H1 (cell line): ENCODE measurements around the gene LARP1. TPM values are rescaled to one million over a fixed set of nuclear protein-coding genes. Genes with fewer than 3 reads are reported as not detected.

Experiments used
- CTCF ChIA-PET: fragments of 300-600 bp; sonication (Branson Sonifier 250); formaldehyde crosslinking; loops from one replicate; lab custom pipeline; 2021; ENCODE audit not compliant: partially characterized antibody; lab: Charles Lee
- POLR2A ChIA-PET: fragments of 300-600 bp; sonication (Branson Sonifier 250); formaldehyde crosslinking; loops from one replicate; lab custom pipeline; 2021; ENCODE audit warnings: inconsistent platforms; ENCODE audit not compliant: partially characterized antibody; lab: Charles Lee
- DNase-seq, 2 experiments: peaks; one replicate each; pipeline versions ENCODE4 v3.0.0 to v3.0.0-alpha.2; 2010 to 2022; ENCODE audit warnings: low spot score in 2 of 2, low read depth in 1 of 2, mixed read lengths in 1 of 2
- FAIRE-seq: peaks from 2 replicates; lab custom pipeline; 2011; peaks lifted over from hg19 to GRCh38; lab: Jason Lieb, UNC
- H2AFZ ChIP-seq: 2 replicates; pipeline ENCODE4 v1.8.1; 2012; ENCODE audit warnings: low read length, inconsistent platforms
- H2AK5ac ChIP-seq: 2 replicates; pipeline ENCODE4 v1.6.1; 2013; ENCODE audit warnings: low read depth, low read length
- H2BK120ac ChIP-seq: replicated peaks from 2 replicates; pipeline ENCODE3; 2013; ENCODE audit warnings: low read depth, low read length, inconsistent platforms
- H2BK12ac ChIP-seq: 2 replicates; pipeline ENCODE4 v1.6.1; 2013; ENCODE audit warnings: low read depth, low read length
- H2BK15ac ChIP-seq: 2 replicates; pipeline ENCODE4 v1.6.1; 2013; ENCODE audit warnings: low read length
- H2BK20ac ChIP-seq: 2 replicates; pipeline ENCODE4 v1.6.1; 2013; ENCODE audit warnings: low read length
- H2BK5ac ChIP-seq: 2 replicates; pipeline ENCODE4 v1.6.1; 2013; ENCODE audit warnings: low read depth, low read length
- H3K14ac ChIP-seq: 2 replicates; pipeline ENCODE4 v1.6.1; 2013; ENCODE audit warnings: inconsistent platforms; ENCODE audit not compliant: insufficient read length
- H3K18ac ChIP-seq: 2 replicates; pipeline ENCODE4 v1.6.1; 2013; ENCODE audit warnings: low read length; ENCODE audit errors: extremely low read depth
- H3K23ac ChIP-seq: 2 replicates; pipeline ENCODE4 v1.6.1; 2013; ENCODE audit warnings: inconsistent platforms; ENCODE audit not compliant: insufficient read length
- H3K23me2 ChIP-seq: 2 replicates; pipeline ENCODE4 v1.6.1; 2013; ENCODE audit warnings: low read depth, low read length
- H3K27ac ChIP-seq: 2 replicates; pipeline ENCODE4 v1.6.1; 2011; ENCODE audit warnings: low read depth, low read length, inconsistent platforms
- H3K27me3 ChIP-seq, 4 experiments: replicated peaks in 1 of 4; 1 replicate in 1 of 4; 2 replicates in 3 of 4; pipeline versions ENCODE4 v1.6.1 to v1.8.1; 2011 to 2013; ENCODE audit warnings: low read length in 3 of 4, mild to moderate bottlenecking in 3 of 4, inconsistent platforms in 2 of 4, mixed read lengths in 2 of 4, moderate library complexity in 1 of 4; ENCODE audit not compliant: control insufficient read depth in 3 of 4, insufficient read depth in 3 of 4; ENCODE audit errors: extremely low read depth in 1 of 4
- H3K36me3 ChIP-seq, 4 experiments: 2 replicates each; pipeline versions ENCODE4 v1.6.1 to v1.8.1; 2011 to 2013; ENCODE audit warnings: mild to moderate bottlenecking in 4 of 4, low read length in 3 of 4, moderate library complexity in 2 of 4, control low read depth in 1 of 4, inconsistent platforms in 1 of 4; ENCODE audit not compliant: insufficient read depth in 4 of 4, control insufficient read depth in 2 of 4
- H3K4ac ChIP-seq: replicated peaks from 2 replicates; pipeline ENCODE3; 2013; ENCODE audit warnings: low read length, low read depth, mixed read lengths, inconsistent platforms; ENCODE audit not compliant: insufficient read length
- H3K4me1 ChIP-seq, 4 experiments: replicated peaks in 1 of 4; 1 replicate in 1 of 4; 2 replicates in 3 of 4; pipeline versions ENCODE4 v1.6.1 to v1.8.1; 2011 to 2013; ENCODE audit warnings: low read length in 3 of 4, inconsistent platforms in 2 of 4, mixed read lengths in 1 of 4; ENCODE audit not compliant: insufficient read depth in 4 of 4, control insufficient read depth in 3 of 4
- H3K4me2 ChIP-seq, 2 experiments: 2 replicates each; pipeline versions ENCODE4 v1.6.1 to v1.8.1; 2011 to 2013; ENCODE audit warnings: low read depth in 2 of 2, low read length in 2 of 2, control low read depth in 1 of 2, inconsistent platforms in 1 of 2, mild to moderate bottlenecking in 1 of 2; ENCODE audit not compliant: insufficient read depth in 1 of 2
- H3K4me3 ChIP-seq, 4 experiments: fragments of 200-600, 300-600 bp in 1 of 4; sonication (generic), shearing (Covaris generic), sonication (Bioruptor Twin) in 1 of 4; 2 replicates each; pipeline versions ENCODE4 v1.5.1 to v1.8.1; 2011 to 2016; ENCODE audit warnings: low read length in 4 of 4, low read depth in 3 of 4, control low read depth in 2 of 4, inconsistent platforms in 2 of 4, mild to moderate bottlenecking in 2 of 4, mixed read lengths in 1 of 4, moderate library complexity in 1 of 4; ENCODE audit not compliant: insufficient read depth in 2 of 4; ENCODE audit errors: extremely low read depth in 1 of 4
- H3K56ac ChIP-seq: replicated peaks from 2 replicates; pipeline ENCODE3; 2013; ENCODE audit warnings: low read depth, mild to moderate bottlenecking, mixed read lengths, low read length, inconsistent platforms; ENCODE audit not compliant: insufficient read length
- H3K79me1 ChIP-seq: 2 replicates; pipeline ENCODE4 v1.6.1; 2013; ENCODE audit warnings: low read depth, low read length, control low read depth
- H3K79me2 ChIP-seq, 2 experiments: 2 replicates each; pipeline versions ENCODE4 v1.6.1 to v1.8.1; 2012 to 2013; ENCODE audit warnings: low read length in 2 of 2, mild to moderate bottlenecking in 2 of 2, inconsistent platforms in 1 of 2; ENCODE audit not compliant: insufficient read depth in 2 of 2, control insufficient read depth in 1 of 2
- H3K9ac ChIP-seq, 4 experiments: replicated peaks in 1 of 4; 1 replicate in 1 of 4; 2 replicates in 3 of 4; pipeline versions ENCODE4 v1.6.1 to v1.8.1; 2011 to 2013; ENCODE audit warnings: low read depth in 3 of 4, low read length in 3 of 4, control low read depth in 2 of 4, mild to moderate bottlenecking in 2 of 4, moderate library complexity in 2 of 4, inconsistent platforms in 1 of 4; ENCODE audit errors: extremely low read depth in 1 of 4
- H3K9me3 ChIP-seq, 2 experiments: 2 replicates each; pipeline versions ENCODE4 v1.6.1 to v1.8.1; 2012 to 2013; ENCODE audit warnings: mild to moderate bottlenecking in 2 of 2, moderate library complexity in 2 of 2, control low read depth in 1 of 2, inconsistent platforms in 1 of 2, low read depth in 1 of 2, low read length in 1 of 2, mixed read lengths in 1 of 2; ENCODE audit not compliant: insufficient read depth in 2 of 2
- H4K20me1 ChIP-seq, 2 experiments: replicated peaks in 1 of 2; 2 replicates each; pipeline versions ENCODE3 to v1.8.1; 2011 to 2013; ENCODE audit warnings: inconsistent platforms in 2 of 2, low read length in 2 of 2, mild to moderate bottlenecking in 1 of 2; ENCODE audit not compliant: insufficient read depth in 2 of 2, control insufficient read depth in 1 of 2
- H4K5ac ChIP-seq: 2 replicates; pipeline ENCODE4 v1.6.1; 2013; ENCODE audit warnings: low read length, low read depth, mixed read lengths, inconsistent platforms; ENCODE audit not compliant: insufficient read length
- H4K8ac ChIP-seq: 2 replicates; pipeline ENCODE4 v1.8.0; 2013; ENCODE audit warnings: mild to moderate bottlenecking, moderate library complexity, low read length, inconsistent platforms; ENCODE audit not compliant: insufficient read depth; ENCODE audit errors: extremely low read depth
- H4K91ac ChIP-seq: replicated peaks from 2 replicates; pipeline ENCODE3; 2013; ENCODE audit warnings: low read length, mixed read lengths, inconsistent platforms; ENCODE audit not compliant: insufficient read length
- BRCA1 ChIP-seq: IDR thresholded peaks from 2 replicates; pipeline ENCODE4 v1.6.1; 2012; ENCODE audit warnings: low read depth, low read length, improper control_type of control experiment
- CHD1 ChIP-seq: IDR thresholded peaks from 2 replicates; pipeline ENCODE4 v1.6.1; 2012; ENCODE audit warnings: low read depth, low read length, improper control_type of control experiment
- EP300 ChIP-seq, 2 experiments: IDR thresholded peaks; 1 replicate in 1 of 2; 2 replicates in 1 of 2; pipeline ENCODE4 v1.6.1; 2011 to 2012; ENCODE audit warnings: low read depth in 2 of 2, low read length in 2 of 2, mild to moderate bottlenecking in 2 of 2, borderline replicate concordance in 1 of 2, inconsistent platforms in 1 of 2, moderate library complexity in 1 of 2
- HDAC6 ChIP-seq: IDR thresholded peaks from one replicate; pipeline ENCODE4 v1.7.1; 2012; ENCODE audit warnings: low read depth, mild to moderate bottlenecking, inconsistent platforms, low read length, moderate library complexity
- MAFK ChIP-seq: IDR thresholded peaks from 2 replicates; pipeline ENCODE4 v1.6.1; 2012; ENCODE audit warnings: low read depth, mild to moderate bottlenecking, improper control_type of control experiment, low read length
- PHF8 ChIP-seq: fragments of 200-600 bp; sonication (generic); conservative IDR thresholded peaks from 2 replicates; pipeline ENCODE4 v1.7.1; 2012; ENCODE audit warnings: low read depth, mild to moderate bottlenecking, inconsistent platforms, low read length, moderate library complexity
- POLR2AphosphoS5 ChIP-seq: IDR thresholded peaks from 2 replicates; pipeline ENCODE4 v1.6.1; 2011; ENCODE audit warnings: low read depth, low read length
- RFX5 ChIP-seq: IDR thresholded peaks from 2 replicates; pipeline ENCODE4 v1.6.1; 2011; ENCODE audit warnings: low read depth, low read length, improper control_type of control experiment, borderline replicate concordance
- SIRT6 ChIP-seq: IDR thresholded peaks from one replicate; pipeline ENCODE4 v1.7.1; 2012; ENCODE audit warnings: low read length, inconsistent platforms
- TAF1 ChIP-seq: IDR thresholded peaks from 2 replicates; pipeline ENCODE4 v1.6.1; 2011; ENCODE audit warnings: mild to moderate bottlenecking, low read depth, low read length
- TAF7 ChIP-seq: optimal IDR thresholded peaks from 2 replicates; pipeline ENCODE3; 2011; ENCODE audit warnings: low read depth, mild to moderate bottlenecking, inconsistent platforms, low read length, moderate library complexity, borderline replicate concordance
- WGBS, 2 experiments: shearing (Covaris generic) in 1 of 2; methylation state at CpG; one replicate each; pipeline versions ENCODE4 v1.1.6 to v1.1.7; 2013 to 2015; ENCODE audit warnings: low lambda C conversion rate in 2 of 2, mixed read lengths in 2 of 2, inconsistent platforms in 1 of 2, low coverage in 1 of 2, missing lambda C conversion rate in 1 of 2; ENCODE audit not compliant: insufficient replicate concordance in 2 of 2, insufficient coverage in 1 of 2, insufficient read length in 1 of 2; ENCODE audit errors: extremely low coverage in 1 of 2, missing lambda C conversion rate in 1 of 2; 5-methylcytosine and 5-hydroxymethylcytosine counted together
- polyA plus RNA-seq, 7 experiments: library from polyadenylated mRNA; depleted of rRNA in 3 of 7; stranded (reverse) in 5 of 7; unstranded in 2 of 7; fragments of >200 nt in 5 of 7; fragments of 200-250 nt in 2 of 7; gene quantifications; 1 replicate in 5 of 7; 2 replicates in 1 of 7; 4 replicates in 1 of 7; pipeline versions ENCODE4 v1.2.1 to v1.2.3, GENCODE V29; 2011 to 2013; ENCODE audit warnings: missing spikeins in 2 of 7, mixed read lengths in 2 of 7
- total RNA-seq: library from RNA; stranded (reverse); fragmentation: NEBNext Ultra II Directional; extraction: Animal tissue kit (Norgen Biotek cat#: 25700); gene quantifications from 2 replicates; pipeline ENCODE4 v1.2.1, GENCODE V29; 2021

LARP1 gene
- total and polyA plus RNA-seq, 2 of the 8 experiments (the other 6 are each of a cell fraction or from before 2014, with no cell fraction given) = 106 to 422 TPM

DNA sequence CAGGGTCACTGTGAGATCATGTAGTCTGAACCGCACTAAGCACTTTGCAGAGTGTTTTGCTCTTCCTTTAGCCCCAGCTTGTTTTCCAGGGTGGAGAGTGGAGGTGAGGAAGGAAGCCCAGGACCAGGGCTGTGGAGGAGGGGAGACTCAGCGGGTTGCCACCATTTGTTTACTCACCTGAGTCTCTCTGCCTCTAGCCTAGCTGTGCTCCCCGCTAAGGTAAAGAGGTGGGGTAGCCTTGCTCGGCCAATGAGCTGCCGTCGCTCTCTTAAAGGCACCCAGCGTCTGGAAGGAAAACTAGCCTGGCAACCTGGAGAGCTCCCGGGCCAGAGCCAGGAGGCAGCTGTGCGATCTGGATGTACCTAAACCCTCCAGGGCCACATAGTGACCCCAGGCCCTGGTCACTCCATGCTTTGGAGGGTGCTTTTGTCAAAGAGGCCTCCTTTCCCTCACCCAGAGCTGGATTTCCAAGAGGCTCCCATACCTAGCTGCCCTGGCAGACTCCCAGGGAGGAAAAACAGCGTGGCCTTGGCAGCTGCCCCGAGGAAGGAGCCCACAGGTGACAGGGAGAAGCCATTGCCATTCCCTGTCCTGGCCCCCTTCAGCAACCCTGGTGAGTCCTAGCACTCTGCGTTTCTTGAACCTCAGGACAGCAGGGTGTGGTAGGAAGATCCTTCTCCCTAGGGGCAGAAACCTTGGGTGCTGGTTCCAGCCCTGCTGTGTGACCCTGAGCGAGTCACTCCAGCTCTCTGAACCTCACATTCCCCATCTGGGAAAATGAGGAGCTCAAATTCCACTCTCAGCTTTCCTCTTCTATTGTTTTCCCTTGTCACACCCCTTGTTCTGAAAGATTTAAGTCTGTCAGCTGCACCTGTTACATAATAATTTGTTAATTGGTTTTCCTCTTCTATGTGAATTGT, 42.4 kb upstream of the LARP1 start:
- peak overlapping the region; percentile 6 for H2BK120ac ChIP-seq
- POLR2A ChIA-PET = interaction anchor here (0.6 to 5.7 kb wide), 17 partner anchors 9 to 152 kb away, joined by 3 to 29 read pairs (median 3); no protein-coding TSS in a partner anchor
- H3K4me1 ChIP-seq = peaks cover 12 to 33% (median 23%) of the 10 kb centered on the region in 4 experiments
- H3K14ac ChIP-seq = no peak overlapping the region
- no peak overlapping the region for H3K23ac ChIP-seq
- H3K4me2 ChIP-seq = peak overlapping the region; percentile 65 to 67
- peak overlapping the region; percentile 97 for H2BK12ac ChIP-seq
- no peaks in the 10 kb centered on the region for H3K36me3 ChIP-seq
- DNase-seq (peak; percentile 82 to 86), FAIRE-seq (peak; percentile 81)
- peak overlapping the region; percentile 74 for H4K5ac ChIP-seq
- no peak overlapping the region for H3K56ac ChIP-seq
- H4K91ac ChIP-seq = peak overlapping the region; percentile 92
- peak overlapping the region; percentile 79; the same call in 1 of the 2 replicates for H2BK5ac ChIP-seq
- peak overlapping the region; percentile 16 to 51 (median 34); a peak in 7 of 8 replicates for H3K4me3 ChIP-seq
- no peaks in the 10 kb centered on the region for H3K27me3 ChIP-seq
- peak overlapping the region in 1 of 4 experiments; percentile 5; a peak in 1 of 7 replicates for H3K9ac ChIP-seq
- no peaks in the 10 kb centered on the region for H3K9me3 ChIP-seq
- no peaks in the 10 kb centered on the region for H4K20me1 ChIP-seq
- H3K79me1 ChIP-seq = peaks cover 3% of the 10 kb centered on the region
- WGBS, 2 experiments = 17% methylated on average over 13 of the region's 13 CpGs; no CpG with 5 or more reads in 1 of the 2 experiments
- peak overlapping the region; percentile 91 for H2AK5ac ChIP-seq
- H3K18ac ChIP-seq = peak overlapping the region; percentile 79
- peak overlapping the region; percentile 7 for H3K4ac ChIP-seq
- H3K79me2 ChIP-seq = peaks cover 0 to 16% of the 10 kb centered on the region in 2 experiments; a peak in 2 of 4 replicates
- H4K8ac ChIP-seq = no peak overlapping the region
- CTCF ChIA-PET = interaction anchor here (0.6 to 5.2 kb wide), 13 partner anchors 9 to 248 kb away, joined by 3 to 27 read pairs (median 3); no protein-coding TSS in a partner anchor
- peak overlapping the region; percentile 19; the same call in 1 of the 2 replicates for H2BK15ac ChIP-seq
- no peak overlapping the region for H2AFZ ChIP-seq
- 0 out of 2 replicates have a peak overlapping the region, but pooled peaks have one; percentile 48 for H2BK20ac ChIP-seq
- peak overlapping the region; percentile 53 for H3K27ac ChIP-seq
- H3K23me2 ChIP-seq = peaks cover 8% of the 10 kb centered on the region
- no peak for TF ChIP-seq SIRT6
- 0 out of 2 replicates have a peak, but pooled peaks have one; percentile 24 for TF ChIP-seq PHF8
- peak; percentile 48; the same call in 1 of the 2 replicates for TF ChIP-seq POLR2AphosphoS5
- TF ChIP-seq RFX5 = no peak
- peak in 1 of 2 experiments; percentile 93; a peak in 1 of 3 replicates for TF ChIP-seq EP300 (IDR thresholded peaks at IDR 0.05; ENCODE audit: borderline replicate concordance in 1 of 2, low read depth in 2 of 2, low read length in 2 of 2)
- peak; percentile 60 for TF ChIP-seq TAF7
- no peak for TF ChIP-seq BRCA1
- TF ChIP-seq CHD1 = no peak
- no peak for TF ChIP-seq HDAC6
- TF ChIP-seq TAF1 = peak; percentile 48; the same call in 1 of the 2 replicates
- TF ChIP-seq MAFK = no peak
